ENCODE measurements around the gene RNF186.

Gene RNF186

DNA sequence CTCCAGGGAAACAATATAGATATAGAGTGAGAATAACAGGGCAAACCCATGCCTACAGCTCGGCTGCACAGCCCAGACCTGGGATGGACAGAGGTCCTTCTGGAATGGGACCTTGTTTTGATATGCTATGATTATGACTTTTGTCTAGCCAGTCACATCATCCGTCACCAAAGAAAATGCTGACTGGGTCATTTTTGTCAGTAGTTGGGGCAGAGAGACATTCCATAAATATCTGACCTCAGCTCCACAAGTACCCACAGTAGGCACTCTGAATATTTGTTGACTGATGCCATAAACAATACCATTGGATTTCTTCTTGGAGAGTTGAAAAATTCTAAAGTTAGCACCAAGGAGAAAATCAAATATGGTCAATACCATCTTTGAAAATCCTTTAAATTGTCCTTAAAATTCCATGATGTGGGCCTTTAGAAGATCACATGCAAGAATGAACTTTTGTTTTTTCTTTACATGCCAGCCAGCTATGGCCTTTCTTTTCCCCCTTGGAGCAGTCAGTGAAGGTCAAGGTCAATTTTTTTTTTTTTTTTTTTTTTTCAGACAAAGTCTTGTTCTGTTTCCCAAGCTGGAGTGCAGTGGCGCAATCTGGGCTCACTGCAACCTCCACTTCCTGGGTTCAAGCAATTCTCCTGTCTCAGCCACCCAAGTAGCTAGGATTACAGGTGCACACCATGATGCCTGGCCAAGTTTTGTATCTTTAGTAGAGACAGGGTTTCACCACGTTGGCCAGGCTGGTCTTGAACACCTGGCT, 22.7 kb downstream of the RNF186 start:
- DNase-seq: no peak

- peak; percentile 25 for DNase-seq
Measured at GRCh38 chr1:19790061-19790975, 24.8 kb downstream of the RNF186 start.

DNA sequence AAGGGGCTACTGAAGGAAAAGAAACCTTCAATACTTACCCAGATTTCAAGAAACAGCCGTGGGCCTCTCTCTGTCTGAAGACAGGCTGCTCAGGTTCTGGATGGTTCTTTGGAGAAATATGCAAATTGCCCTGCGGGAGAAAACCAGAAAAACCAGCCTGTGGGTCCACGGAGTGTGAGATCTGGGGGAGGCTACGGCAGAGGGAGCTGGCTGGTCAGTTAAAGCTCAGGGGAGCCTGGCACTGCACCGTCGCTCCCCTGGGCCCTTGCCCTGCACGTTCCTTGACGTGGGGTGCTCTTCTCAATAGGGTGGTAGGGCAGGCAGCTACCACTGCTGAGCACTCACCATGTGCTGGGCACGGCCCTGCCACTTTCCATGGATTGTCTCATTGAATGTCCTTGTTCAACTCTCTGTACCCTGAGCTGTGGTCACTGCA, 28.1 kb downstream of the RNF186 start:
- no peak for DNase-seq

DNA sequence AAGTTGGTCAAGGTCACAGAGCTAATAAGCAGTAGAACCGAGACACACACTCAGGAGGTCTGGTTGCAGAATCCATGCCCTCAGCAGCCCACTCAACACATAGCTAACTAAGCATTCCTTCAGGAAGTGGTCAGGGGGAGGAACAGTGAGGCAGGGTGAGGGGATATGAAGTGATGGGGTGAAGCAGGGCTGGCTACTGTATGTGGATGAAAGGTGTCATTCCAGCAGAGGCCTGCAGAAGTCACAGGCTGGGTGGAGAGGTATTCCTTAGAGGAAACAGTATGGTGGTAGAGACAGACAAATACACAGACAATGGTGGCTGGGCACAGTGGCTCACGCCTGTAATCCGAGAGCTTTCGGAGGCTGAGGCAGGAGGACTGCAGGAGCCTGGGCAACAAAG, 29.4 kb downstream of the RNF186 start:
- no peak for DNase-seq

DNA sequence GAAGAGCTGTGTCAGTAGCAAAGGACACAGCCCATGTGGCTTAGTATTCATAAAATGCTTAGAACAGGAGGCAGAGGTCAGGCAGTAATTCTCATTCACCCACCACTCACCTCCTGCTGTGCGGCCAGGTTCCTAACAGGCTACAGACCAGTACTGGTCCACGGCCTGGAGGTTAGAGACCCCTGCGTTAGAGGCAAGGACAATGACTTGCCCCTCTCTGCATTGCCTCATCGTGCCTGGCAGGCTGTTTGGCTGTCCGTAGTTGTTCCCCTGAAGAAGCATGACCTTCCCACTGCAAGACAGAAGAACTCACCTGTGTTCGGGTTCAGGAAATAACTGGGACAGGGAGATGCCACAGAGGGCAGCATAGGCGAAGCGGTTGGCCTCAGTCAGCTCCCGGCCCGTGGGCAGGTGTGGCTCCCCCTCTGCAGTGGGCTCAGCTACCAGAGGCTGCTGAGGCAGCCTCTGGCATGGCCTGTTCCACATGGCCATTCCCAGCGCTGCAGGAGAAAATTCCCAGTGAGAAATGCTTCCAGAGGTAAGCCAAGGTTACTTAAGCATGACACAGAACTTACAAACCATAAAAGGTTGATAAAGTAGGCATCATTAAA, 34.7 kb downstream of the RNF186 start:
- no peak for DNase-seq

DNA sequence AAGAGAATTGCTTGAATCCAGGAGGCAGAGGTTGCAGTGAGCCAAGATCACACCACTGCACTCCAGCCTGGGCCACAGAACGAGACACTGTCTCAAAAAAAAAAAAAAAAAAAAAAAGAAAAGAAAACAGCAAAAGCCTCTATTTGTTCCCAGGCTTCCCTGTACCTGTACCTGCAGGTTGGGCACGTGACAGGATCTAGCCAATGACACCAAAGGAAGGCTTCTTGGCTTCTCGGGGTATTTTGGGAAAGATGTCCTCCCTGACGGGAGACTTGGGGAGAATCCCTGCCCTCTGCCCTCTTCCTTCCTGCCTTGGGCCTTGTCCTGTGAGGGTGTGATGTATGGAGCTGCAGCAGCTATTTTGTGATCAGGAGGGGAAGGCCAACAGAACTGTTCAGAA, 38.1 kb downstream of the RNF186 start:
- no peak for DNase-seq

DNA sequence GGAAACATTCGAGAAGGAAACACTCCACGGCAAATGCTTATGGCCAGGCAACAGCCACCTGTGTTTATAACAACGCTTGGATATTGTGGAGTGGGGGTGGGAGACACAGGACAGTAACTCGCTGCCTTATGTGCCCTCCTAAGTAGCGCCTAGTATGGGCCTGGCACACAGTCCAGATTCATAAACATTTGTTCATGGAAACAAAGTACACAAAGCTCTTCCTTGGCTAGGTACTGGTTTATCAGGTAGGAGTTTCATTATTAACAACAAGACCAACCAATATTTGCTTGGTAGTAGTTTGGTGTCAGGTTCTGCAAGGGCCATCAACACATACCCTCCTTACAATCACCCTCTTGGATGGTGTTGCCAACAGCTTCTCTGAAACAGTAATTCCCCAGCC, 38.8 kb downstream of the RNF186 start:
- no peak for DNase-seq

DNA sequence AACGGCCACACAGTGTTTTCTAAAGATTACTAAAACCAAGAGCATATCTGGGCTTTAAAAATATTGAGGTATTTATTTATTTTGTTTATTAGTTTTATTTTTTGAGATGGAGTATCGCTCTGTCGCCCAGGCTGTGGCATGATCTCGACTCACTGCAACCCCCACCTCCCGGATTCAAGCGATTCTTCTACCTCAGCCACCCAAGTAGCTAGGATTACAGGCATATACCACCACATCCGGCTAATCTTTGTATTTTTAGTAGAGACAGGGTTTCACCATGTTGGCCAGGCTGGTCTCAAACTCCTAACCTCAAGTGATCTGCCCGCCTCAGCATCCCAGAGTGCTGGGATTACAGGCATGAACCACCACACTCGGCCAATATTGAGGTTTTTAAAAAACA, 39.3 kb downstream of the RNF186 start:
- DNase-seq: no peak

- DNase-seq: no peak
Measured at GRCh38 chr1:19775317-19775716, 39.8 kb downstream of the RNF186 start.

- DNase-seq: no peak
Measured at GRCh38 chr1:19774180-19774785, 40.8 kb downstream of the RNF186 start.

DNA sequence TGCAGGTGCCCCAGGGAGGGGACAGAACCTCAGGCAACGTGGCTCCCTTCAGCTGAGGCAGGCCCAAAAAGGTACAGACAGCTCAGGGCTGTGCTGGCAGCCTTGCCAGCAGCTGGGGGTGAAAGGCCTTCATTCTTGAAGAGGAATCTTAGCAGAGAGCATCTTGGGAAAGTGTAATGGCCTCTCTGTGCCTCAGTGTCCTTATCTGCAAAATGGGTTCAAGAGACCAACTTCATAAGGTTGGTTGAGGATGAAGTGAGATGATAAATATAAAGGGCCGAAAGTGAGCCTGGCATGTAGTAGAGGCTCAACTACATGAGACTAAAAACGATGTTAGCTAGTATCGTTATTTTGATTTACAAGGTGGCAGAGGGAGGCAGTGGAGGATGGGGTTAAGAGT, 41.6 kb downstream of the RNF186 start:
- DNase-seq: no peak

GRCh38 chr1:19772053-19772452, 43.0 kb downstream of the RNF186 start:
- DNase-seq: no peak

DNA sequence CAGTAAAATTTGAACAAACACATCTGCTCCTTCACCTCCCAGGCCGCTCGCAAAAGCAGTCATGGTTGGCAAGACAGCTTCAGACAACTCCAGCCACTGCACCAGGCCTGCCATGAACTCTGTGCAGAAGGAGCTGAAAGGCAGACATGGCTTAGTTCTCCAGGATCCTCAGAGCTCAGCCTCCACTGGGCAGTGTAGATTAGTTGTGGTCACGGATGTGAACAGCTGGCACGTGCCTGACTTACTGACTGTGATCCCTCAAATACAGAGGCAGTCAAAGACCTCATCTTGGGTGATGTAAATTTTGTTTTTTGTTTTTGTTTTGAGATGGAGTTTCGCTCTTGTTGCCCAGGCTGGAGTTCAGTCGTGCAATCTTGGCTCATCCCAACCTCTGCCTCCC, 43.7 kb downstream of the RNF186 start:
- DNase-seq: no peak

DNA sequence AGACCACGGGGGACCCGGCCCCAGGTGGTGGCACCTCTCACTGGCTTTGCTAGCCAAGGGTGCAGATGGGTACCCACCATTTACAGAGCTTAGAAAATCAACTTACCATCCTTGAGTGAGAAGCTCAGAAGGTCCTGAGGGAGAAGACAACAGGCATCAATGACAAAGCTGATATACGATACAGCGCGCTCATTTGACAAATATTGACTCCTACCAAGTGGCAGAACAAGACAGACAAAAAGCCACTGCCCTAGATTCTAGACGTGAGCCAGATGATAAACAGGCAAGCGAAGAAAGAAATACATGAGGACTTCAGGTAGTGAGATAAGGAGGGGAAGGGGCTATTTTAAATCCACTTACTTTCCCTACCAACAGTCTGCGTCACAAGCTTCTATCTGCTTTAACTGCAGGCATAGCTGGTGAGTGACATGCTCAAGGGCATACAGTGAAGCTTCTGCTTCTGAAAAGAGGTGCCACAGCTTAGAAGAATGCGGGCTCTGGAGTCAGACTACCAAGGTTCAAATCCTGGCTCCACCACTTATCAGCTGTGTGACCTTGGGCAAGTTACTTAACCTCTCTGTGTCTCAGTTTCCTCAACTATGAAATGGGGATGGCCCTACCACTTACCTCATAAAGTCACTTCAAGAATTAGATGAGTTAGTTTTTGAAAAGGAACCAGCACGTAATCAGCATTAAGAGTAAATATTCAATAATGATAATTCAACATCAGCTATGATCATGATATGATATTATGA, 44.5 kb downstream of the RNF186 start:
- no peak for DNase-seq

- no peak for DNase-seq
Measured at GRCh38 chr1:19769211-19769932, 45.7 kb downstream of the RNF186 start.

DNA sequence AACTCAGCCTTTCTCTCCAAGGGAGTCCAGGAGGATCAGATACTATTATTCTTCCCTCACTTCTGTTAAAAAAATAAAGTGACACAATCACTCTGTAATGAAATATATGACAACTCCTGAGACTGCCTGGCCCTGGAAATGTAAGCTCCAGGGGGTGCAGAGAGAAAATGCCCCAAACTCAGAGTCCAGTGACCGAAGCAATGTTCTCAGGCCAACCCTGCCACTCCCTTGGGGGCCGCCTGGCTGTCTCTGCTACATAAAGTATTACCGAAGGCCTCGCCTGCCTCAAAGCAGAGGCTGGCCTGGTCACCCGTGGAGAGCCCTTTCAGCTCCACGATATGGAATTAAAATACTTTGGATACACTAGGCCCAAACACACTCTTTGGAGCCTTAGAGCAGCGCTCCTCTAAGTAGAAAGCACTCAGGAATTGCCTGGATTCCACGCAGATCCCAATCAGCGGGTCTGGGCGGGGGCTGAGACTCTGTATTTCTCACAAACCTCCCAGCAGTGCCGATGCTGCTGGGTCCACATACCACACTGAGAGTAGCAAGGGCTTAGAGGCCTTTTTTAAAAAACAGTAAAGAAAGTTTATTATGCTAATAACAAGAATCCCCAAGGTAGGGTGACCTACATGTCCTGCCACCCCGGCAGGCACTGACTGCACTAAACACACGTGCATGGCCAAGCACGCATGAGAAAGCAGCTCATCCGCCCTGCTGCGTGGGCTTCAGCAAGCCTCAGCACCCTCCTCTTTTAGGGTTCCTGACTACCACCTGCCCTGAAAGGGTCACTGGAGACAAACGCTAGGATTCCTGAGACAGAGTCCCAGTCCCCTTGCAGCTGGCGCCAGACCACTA, 46.5 kb downstream of the RNF186 start:
- no peak for DNase-seq

GRCh38 chr1:19765623-19766022, 49.5 kb downstream of the RNF186 start:
- DNase-seq: no peak

DNA sequence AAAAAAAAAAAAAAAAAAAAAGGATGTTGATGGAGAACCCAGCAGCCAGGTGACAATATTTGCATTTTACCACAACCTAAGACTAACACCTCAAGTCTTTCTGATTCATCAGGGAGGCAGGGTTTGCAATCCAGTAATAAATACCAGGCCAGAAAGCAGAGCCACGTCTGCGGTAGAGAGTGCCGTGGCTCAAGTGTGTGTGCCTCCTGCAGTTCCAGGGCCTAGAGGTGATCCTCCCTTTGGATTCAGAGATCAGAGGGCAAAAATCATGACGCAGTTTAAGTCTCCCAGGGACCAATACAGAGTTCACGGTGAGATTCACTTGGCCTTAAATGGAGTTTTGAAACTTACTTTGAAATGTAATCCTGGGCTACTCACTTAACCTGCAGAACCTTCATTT, 50.2 kb downstream of the RNF186 start:
- no peak for DNase-seq
